ENCODE data around the gene PLXNB3.

The PLXNB3 gene

DNA sequence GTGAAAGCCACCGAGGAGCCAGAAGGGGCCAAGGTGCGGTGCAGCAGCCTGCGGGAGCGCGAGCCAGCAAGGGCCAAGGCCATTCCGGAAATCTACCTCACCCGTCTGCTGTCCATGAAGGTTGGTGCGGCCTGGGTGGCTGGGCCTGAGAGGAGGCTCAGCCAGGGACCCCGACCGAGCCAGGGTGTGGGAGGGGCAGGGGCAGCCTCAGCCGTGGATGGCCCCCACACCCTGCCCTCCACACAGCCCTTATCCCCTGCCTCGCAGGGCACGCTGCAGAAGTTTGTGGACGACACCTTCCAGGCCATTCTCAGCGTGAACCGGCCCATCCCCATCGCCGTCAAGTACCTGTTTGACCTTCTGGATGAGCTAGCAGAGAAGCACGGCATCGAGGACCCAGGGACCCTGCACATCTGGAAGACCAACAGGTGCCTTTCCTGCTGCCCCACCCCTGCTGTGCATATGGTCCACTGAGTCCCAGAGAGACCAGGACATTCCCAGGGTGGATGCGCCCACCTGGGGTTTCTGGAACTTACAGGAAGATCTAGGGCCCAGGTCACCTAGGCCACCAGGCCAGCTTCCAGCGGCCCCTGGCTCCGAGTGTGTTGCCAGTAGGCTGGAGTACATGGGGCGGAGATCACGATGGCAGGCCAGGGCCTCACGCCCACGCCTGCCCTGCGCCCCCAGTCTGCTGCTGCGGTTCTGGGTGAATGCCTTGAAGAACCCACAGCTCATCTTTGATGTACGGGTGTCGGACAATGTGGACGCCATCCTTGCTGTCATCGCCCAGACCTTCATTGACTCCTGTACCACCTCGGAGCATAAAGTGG is 13.4 kb downstream of the PLXNB3 start:
- POLR2A ChIA-PET = no interaction called here
- no peak for TF ChIP-seq CTCF (IDR thresholded peaks at IDR 0.05; ENCODE audit: insufficient read depth, low read length, missing control alignments)
- no peak overlapping the region for H3K4me3 ChIP-seq (ENCODE audit: low read depth, low read length)
- DNase-seq (ENCODE audit: low read depth, low spot score) = no peak
- CTCF ChIA-PET = interaction anchor here (0.7 kb wide), 1 partner anchor 170 kb away, joined by 3 read pairs; no protein-coding TSS in a partner anchor

GRCh38 chrX:153778181-153778580 is 14.1 kb downstream of the PLXNB3 start:
- CTCF ChIA-PET = interaction anchor here (0.7 kb wide), 1 partner anchor 169 kb away, joined by 3 read pairs; no protein-coding TSS in a partner anchor
- no peak for TF ChIP-seq CTCF (IDR thresholded peaks at IDR 0.05; ENCODE audit: insufficient read depth, low read length, missing control alignments)
- H3K4me3 ChIP-seq (ENCODE audit: low read depth, low read length) = no peak overlapping the region
- POLR2A ChIA-PET = no interaction called here
- no peak for DNase-seq (ENCODE audit: low read depth, low spot score)

DNA sequence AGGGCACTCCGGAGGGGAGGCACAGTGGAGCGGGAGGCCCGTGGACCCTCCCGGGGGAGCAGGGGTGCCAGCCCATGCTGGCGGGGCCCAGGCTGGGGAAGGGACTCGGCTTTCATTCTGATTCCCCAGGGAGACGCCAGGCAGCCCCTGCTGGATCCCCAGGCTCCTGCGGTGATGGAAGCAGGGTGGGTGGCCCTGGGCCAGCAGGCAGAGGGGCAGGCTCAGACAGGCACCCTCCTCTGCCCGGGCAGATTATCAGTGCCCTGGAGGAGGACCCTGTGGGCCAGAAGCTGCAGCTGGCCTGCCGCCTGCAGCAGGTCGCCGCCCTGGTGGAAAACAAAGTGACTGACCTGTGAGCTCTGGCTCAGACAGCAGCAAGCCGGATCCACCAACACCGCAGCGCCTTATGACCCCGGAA is 14.6 kb downstream of the PLXNB3 start:
- TF ChIP-seq CTCF (IDR thresholded peaks at IDR 0.05; ENCODE audit: insufficient read depth, low read length, missing control alignments) = no peak
- no peak for DNase-seq (ENCODE audit: low read depth, low spot score)
- no peak overlapping the region for H3K4me3 ChIP-seq (ENCODE audit: low read depth, low read length)
- ChIA-PET CTCF (no interaction called here), POLR2A (interaction anchor here (0.6 kb wide), 1 partner anchor 14 kb away, joined by 3 read pairs; no protein-coding TSS in a partner anchor)

GRCh38 chrX:153779891-153780677 is 16.0 kb downstream of the PLXNB3 start:
- DNase-seq (ENCODE audit: low read depth, low spot score) = no peak
- ChIA-PET POLR2A (interaction anchor here (0.9 to 2.5 kb wide), 2 partner anchors 14 kb away, joined by 5 to 7 read pairs; partner anchors contain the start of genes IDH3G and SSR4), CTCF (no interaction called here)
- no peak overlapping the region for H3K4me3 ChIP-seq (ENCODE audit: low read depth, low read length)
- no peak for TF ChIP-seq CTCF (IDR thresholded peaks at IDR 0.05; ENCODE audit: insufficient read depth, low read length, missing control alignments)

DNA sequence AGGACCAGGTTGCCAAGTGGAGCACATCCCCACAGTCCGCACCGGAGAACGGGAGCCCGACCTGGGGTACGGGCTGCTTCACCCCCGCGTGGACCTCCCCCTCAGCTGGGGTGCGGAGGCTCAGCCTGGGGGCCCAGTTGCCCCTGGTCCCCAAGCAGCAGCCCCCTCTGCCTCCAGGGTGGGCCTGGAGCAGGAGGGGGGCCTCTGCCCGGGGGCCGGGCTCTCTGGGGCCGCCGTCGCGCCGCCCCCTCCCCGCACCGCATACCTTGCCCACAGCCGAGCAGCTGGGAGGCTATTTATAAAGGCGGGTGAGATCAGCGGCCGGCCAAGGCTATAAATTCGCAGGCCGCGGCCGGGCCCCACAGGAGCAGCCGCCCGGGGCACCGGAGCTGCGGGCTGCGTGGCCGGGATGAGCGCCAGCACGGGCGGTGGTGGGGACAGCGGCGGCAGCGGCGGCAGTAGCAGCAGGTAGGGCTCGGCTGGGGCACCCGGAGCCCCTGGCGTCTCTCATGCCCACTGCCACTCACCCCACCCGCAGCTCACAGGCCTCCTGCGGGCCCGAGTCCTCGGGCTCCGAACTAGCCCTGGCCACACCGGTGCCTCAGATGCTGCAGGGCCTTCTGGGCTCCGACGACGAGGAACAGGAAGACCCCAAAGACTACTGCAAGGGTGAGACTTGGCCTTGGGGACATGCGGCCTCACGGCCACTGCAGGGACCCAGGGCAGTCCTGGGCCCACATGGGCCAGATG is 16.8 kb downstream of the PLXNB3 start, which contains the start of gene SRPK3:
SRPK3 (plus strand) TSS at position 364 of the 750 bp plus-strand sequence; CDS start at position 410, 46 bp downstream.
- no peak for DNase-seq (ENCODE audit: low read depth, low spot score)
- no peak within 1 kb of the TSS for H3K4me3 ChIP-seq (ENCODE audit: low read depth, low read length)
- ChIA-PET CTCF (interaction anchor here (0.8 to 2.1 kb wide), 2 partner anchors 13 to 166 kb away, joined by 3 to 8 read pairs; partner anchors contain the start of genes IDH3G and SSR4), POLR2A (interaction anchor here (0.9 to 2.5 kb wide), 2 partner anchors 14 to 15 kb away, joined by 5 to 7 read pairs; partner anchors contain the start of genes IDH3G and SSR4)
- TF ChIP-seq CTCF (IDR thresholded peaks at IDR 0.05; ENCODE audit: insufficient read depth, low read length, missing control alignments) = no peak
